GM21528 (cell line): ENCODE results near the gene DOLK.

ENCODE experiments used
- ATAC-seq: cut with Tn5 transposase; IDR thresholded peaks from one replicate; pipeline ENCODE4 v1.9.1; 2021; ENCODE audit warnings: mild to moderate bottlenecking, moderate library complexity; ENCODE audit not compliant: unreplicated experiment, low FRiP score

DOLK gene

DNA sequence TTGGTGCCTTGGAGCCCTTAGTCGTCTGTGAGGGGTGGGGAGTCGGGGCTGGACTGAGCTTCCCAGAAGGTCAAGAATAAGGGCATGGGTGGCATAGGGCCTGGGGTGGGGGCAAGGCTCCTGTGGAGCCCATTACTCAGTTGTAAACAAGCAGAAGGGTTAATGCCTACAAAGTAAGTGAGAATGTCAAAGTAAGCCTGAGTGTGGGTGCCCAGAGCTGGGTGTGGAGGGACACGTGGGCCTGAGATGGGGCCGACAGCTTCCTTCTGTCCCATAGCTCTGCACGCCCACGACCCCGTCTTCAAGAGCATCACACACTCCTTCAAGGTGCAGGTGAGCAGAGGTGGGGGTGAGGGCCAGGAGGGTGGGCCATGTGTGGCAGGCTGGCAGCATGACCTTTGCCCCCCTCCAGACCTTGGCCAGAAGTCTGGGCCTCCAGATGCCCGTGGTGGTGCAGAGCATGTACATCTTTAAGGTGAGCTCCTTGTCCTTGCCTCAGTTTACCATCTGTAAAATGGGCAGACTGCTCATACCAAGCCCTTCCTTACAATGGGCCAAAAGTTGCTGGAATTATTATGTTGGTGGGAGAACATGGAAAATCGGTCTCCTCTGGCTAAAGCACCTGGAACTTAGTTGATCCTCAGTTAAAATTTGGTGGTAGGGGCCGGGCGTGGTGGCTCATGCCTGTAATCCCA lies 11.1 kb downstream of the DOLK start:
- no peak for ATAC-seq

- ATAC-seq = no peak
These were observed 13.7 kb downstream of the DOLK start for GRCh38 chr9:128933731-128934130.

DNA sequence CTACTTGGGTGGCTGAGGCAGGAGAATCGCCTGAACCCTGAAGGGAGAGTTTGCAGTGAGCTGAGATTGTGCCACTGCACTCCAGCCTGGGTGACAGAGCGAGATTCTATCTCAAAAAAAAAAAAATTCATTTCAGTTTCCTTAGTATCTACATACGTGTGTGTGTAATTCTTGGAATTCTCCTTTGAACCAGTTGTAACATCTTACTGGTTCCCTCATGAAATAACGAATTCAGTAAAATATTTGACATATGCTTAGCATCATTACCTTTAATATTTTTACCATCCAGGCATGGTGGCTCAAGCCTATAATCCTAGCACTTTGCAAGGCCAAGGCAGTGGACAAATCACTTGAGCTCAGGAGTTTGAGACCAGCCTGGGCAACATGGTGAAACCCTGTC lies 17.8 kb downstream of the DOLK start:
- ATAC-seq = no peak

- ATAC-seq = no peak
These were observed 18.8 kb downstream of the DOLK start for GRCh38 chr9:128928624-128929023.

- no peak for ATAC-seq
These were observed 19.5 kb downstream of the DOLK start for GRCh38 chr9:128927731-128928411.

- no peak for ATAC-seq
These were observed 23.9 kb downstream of the DOLK start for GRCh38 chr9:128923493-128923883.

DNA sequence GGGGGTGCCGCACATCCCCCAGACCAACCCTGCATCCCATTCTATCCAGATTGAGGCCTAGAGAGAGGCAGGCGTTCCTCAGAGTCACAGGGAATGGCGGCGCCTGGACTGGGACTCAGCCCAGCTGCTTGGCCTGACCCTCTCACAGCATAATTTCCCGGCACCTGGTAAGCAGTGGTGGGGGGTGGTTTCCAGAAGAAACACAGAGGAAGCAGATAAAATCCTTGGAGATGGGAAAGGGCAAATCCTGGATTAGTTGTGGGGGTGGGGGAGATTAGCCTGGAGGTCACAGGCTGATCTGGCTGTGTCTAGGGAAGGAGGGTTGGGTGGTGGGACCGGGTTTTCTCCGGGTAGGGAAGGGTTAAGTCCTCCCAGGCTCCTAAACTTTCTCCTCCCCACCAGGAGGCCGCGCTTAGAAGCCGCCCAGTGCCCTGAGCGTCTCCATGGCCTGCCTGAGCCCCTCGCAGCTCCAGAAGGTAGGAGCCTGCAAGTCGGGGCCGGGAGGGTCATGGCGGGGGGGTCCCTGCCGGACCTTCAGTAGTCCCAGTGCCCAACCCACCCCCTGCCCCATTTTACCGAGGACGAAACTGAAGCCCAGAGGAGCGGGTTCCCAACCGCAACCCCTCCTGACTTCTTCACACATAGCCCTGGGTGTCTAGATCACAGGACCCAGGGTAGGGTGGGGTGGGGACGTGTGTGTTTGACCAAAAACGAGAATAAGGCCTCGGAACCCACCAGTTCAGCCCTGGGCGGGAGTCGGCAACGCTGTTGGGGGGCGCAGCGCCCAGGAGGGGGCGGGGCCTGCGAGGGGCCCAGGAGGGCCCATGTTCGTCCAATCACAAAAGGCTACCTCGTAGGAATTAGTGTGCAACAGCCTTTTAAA lies 25.3 kb downstream of the DOLK start:
- ATAC-seq = no peak

- no peak for ATAC-seq
These were observed 26.9 kb downstream of the DOLK start, which contains the start of gene PHYHD1 for GRCh38 chr9:128920381-128921058. TSS of gene PHYHD1 (plus strand) at chr9:128920982. CDS start at chr9:128922324, 1,342 bp downstream.

GRCh38 chr9:128919402-128920089 lies 27.9 kb downstream of the DOLK start:
- ATAC-seq = no peak

- no peak for ATAC-seq
These were observed 28.5 kb downstream of the DOLK start for GRCh38 chr9:128918921-128919320.

GRCh38 chr9:128917151-128917849 lies 30.1 kb downstream of the DOLK start:
- no peak for ATAC-seq

DNA sequence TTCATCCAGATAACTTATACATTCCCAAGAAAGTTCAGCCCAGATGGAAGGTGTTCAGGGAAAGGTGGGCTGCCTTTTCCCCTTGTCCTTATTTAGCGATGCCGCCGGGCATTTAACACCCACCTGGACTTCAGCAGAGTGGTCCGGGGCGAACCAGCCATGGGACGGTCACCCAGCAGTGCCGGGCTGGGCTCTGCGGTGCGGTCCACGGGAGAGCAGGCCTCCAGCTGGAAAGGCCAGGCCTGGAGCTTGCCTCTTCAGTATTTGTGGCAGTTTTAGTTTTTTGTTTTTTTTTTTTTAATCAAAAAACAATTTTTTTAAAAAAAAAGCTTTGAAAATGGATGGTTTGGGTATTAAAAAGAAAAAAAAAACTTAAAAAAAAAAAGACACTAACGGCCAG lies 30.7 kb downstream of the DOLK start:
- no peak for ATAC-seq

DNA sequence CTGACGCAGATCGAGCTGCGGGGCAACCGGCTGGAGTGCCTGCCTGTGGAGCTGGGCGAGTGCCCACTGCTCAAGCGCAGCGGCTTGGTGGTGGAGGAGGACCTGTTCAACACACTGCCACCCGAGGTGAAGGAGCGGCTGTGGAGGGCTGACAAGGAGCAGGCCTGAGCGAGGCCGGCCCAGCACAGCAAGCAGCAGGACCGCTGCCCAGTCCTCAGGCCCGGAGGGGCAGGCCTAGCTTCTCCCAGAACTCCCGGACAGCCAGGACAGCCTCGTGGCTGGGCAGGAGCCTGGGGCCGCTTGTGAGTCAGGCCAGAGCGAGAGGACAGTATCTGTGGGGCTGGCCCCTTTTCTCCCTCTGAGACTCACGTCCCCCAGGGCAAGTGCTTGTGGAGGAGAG lies 31.2 kb downstream of the DOLK start:
- no peak for ATAC-seq

DNA sequence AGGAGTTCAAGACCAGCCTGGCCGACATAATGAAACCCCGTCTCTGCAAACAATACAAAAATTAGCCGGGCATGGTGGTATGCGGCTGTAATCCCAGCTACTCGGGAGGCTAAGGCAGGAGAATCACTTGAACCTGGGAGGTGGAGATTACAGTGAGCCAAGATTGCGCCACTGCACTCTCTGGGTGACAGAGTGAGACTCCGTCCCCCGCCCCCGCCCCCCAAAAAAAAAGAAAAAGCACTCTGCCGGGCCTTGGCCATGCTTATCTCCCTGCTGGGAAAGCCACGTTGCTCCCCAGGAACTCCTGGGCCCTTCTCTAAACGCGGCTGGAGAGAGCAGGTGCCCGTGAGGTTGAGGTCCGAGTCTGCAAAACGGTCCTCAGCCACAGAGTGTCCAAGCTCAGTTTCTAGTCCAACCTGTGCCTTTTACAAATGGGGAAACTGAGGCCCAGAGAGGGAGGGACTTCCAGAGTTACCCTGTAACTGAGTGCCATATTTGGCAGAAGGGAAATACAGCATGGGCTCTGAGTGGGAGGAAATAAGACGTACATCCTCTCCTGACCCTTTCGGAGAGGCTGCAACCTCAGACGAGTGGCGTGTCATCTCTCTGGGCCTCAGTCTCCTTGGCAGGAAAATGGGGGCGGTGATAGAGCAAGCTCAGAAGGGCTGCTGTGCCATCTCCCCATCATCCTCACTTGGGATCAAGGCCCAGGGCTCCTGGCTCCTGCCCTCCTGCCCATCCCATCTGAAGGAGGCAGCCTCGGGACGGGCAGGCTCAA lies 33.2 kb downstream of the DOLK start:
- ATAC-seq = no peak

GRCh38 chr9:128913048-128913900 lies 34.1 kb downstream of the DOLK start:
- no peak for ATAC-seq

- ATAC-seq = no peak
These were observed 35.0 kb downstream of the DOLK start for GRCh38 chr9:128912270-128912853.

- ATAC-seq = no peak
These were observed 35.8 kb downstream of the DOLK start for GRCh38 chr9:128911529-128912035.
